Measurements from ENCODE around the gene ATP13A5. TPM values are rescaled to one million over a fixed set of nuclear protein-coding genes. Genes with fewer than 3 reads are reported as not detected.

Gene ATP13A5
- total RNA-seq, 2 donors from 2014 or later: not detected

- Histone ChIP-seq H3K4me3 (peak within 1 kb of the TSS; percentile 10 to 24), H3K27me3 (replicated peaks; ENCODE audit: insufficient read depth) (no peaks in the 10 kb centered on the region), H3K4me1 (replicated peaks) (no peaks in the 10 kb centered on the region), H3K36me3 (no peaks in the 10 kb centered on the region), H3K9me3 (no peaks in the 10 kb centered on the region), H3K27ac (no peak within 1 kb of the TSS)
- WGBS: 2% methylated on average over 69 of the region's 93 CpGs
- TF ChIP-seq POLR2AphosphoS5 (IDR thresholded peaks at IDR 0.05) (no peak), CTCF (IDR thresholded peaks at IDR 0.05) (no peak), POLR2A (IDR thresholded peaks at IDR 0.05) (no peak)
- DNase-seq (ENCODE audit: low spot score): no peak
- intact Hi-C loops (cut with DNase I): no loop called here
Measured at GRCh38 chr3:193240850-193241706, 137.5 kb downstream of the ATP13A5 start, which contains the start of gene PLAAT1. Gene PLAAT1, plus strand, starts transcription at chr3:193241222. Its CDS starts 14,429 bp downstream, at chr3:193255651.

GRCh38 chr3:193240436-193240849 is 138.1 kb downstream of the ATP13A5 start:
- Histone ChIP-seq H3K27me3 (replicated peaks; ENCODE audit: insufficient read depth) (no peaks in the 10 kb centered on the region), H3K27ac (no peak overlapping the region), H3K4me1 (replicated peaks) (no peaks in the 10 kb centered on the region), H3K4me3 (peak overlapping the region; percentile 10 to 24), H3K36me3 (no peaks in the 10 kb centered on the region), H3K9me3 (no peaks in the 10 kb centered on the region)
- 8% methylated on average over 6 of the region's 9 CpGs for WGBS
- DNase-seq (ENCODE audit: low spot score): no peak
- no peak for TF ChIP-seq CTCF (IDR thresholded peaks at IDR 0.05)
- TF ChIP-seq POLR2AphosphoS5 (IDR thresholded peaks at IDR 0.05): no peak
- no peak for TF ChIP-seq POLR2A (IDR thresholded peaks at IDR 0.05)
- intact Hi-C loops (cut with DNase I): no loop called here

DNA sequence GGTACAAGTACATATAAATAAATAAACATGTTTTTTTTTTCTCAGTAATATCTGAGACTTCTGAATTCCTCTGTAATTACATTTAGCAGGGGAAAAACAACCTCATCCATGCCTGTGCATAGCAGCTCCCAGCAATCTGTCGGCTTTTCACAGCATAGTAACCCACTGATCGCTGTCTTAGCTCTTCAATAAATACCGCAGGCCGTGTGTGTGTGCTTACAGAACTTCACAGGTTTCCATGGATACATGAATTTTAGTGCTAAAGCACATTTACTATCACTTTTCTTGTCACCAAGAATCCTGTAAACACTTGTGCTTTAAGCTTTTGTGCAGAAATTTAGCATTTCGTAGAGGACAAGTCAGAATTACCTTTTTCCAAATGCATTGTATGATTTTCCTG is 141.5 kb downstream of the ATP13A5 start:
- 71% methylated on average over 5 of the region's 5 CpGs for WGBS
- Histone ChIP-seq H3K36me3 (no peaks in the 10 kb centered on the region), H3K27ac (no peak overlapping the region), H3K4me3 (no peak overlapping the region), H3K27me3 (replicated peaks; ENCODE audit: insufficient read depth) (no peaks in the 10 kb centered on the region), H3K9me3 (no peaks in the 10 kb centered on the region), H3K4me1 (replicated peaks) (no peaks in the 10 kb centered on the region)
- TF ChIP-seq POLR2AphosphoS5 (IDR thresholded peaks at IDR 0.05) (no peak), CTCF (IDR thresholded peaks at IDR 0.05) (no peak), POLR2A (IDR thresholded peaks at IDR 0.05) (no peak)
- intact Hi-C loops (cut with DNase I): no loop called here
- no peak for DNase-seq (ENCODE audit: low spot score)

DNA sequence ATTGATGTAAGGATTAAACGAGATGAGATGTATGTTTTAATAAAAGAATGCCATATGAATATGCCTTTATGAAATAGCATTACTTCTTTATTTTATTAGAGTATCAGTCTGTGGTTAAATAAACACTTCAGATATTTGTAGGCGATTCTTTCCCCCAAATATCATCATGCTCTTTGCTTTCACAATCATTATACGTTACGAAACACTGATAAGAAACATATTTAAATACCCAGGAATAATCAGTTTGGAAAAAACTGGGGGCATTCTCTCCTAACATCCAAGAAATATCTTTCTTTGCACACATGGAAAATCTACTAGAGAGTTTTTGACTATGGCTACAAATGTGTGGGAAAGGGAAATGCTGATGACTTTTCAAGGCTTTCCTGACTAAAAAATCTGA is 142.0 kb downstream of the ATP13A5 start:
- no peaks in the 10 kb centered on the region for H3K4me1 ChIP-seq (replicated peaks)
- WGBS: 60% methylated on average over 4 of the region's 4 CpGs
- H3K9me3 ChIP-seq: no peaks in the 10 kb centered on the region
- H3K27me3 ChIP-seq (replicated peaks; ENCODE audit: insufficient read depth): no peaks in the 10 kb centered on the region
- intact Hi-C loops (cut with DNase I): no loop called here
- no peak overlapping the region for H3K27ac ChIP-seq
- TF ChIP-seq CTCF (IDR thresholded peaks at IDR 0.05) (no peak), POLR2AphosphoS5 (IDR thresholded peaks at IDR 0.05) (no peak), POLR2A (IDR thresholded peaks at IDR 0.05) (no peak)
- H3K36me3 ChIP-seq: no peaks in the 10 kb centered on the region
- H3K4me3 ChIP-seq: no peak overlapping the region
- DNase-seq (ENCODE audit: low spot score): no peak

- Histone ChIP-seq H3K4me3 (no peak overlapping the region), H3K9me3 (no peaks in the 10 kb centered on the region), H3K27ac (no peak overlapping the region), H3K27me3 (replicated peaks; ENCODE audit: insufficient read depth) (no peaks in the 10 kb centered on the region), H3K4me1 (replicated peaks) (no peaks in the 10 kb centered on the region), H3K36me3 (no peaks in the 10 kb centered on the region)
- TF ChIP-seq POLR2A (IDR thresholded peaks at IDR 0.05) (no peak), POLR2AphosphoS5 (IDR thresholded peaks at IDR 0.05) (no peak), CTCF (IDR thresholded peaks at IDR 0.05) (no peak)
- DNase-seq (ENCODE audit: low spot score): no peak
- intact Hi-C loops (cut with DNase I): no loop called here
- 39% methylated on average over 6 of the region's 6 CpGs for WGBS
Measured at GRCh38 chr3:193231201-193231600, 147.4 kb downstream of the ATP13A5 start.
